ENCODE data around the gene MACROD2. TPM values are rescaled to one million over a fixed set of nuclear protein-coding genes. Genes with fewer than 3 reads are reported as not detected.

MACROD2 gene
- total and polyA plus RNA-seq, 2 experiments from 2014 or later = 2.8 to 4.3 TPM

DNA sequence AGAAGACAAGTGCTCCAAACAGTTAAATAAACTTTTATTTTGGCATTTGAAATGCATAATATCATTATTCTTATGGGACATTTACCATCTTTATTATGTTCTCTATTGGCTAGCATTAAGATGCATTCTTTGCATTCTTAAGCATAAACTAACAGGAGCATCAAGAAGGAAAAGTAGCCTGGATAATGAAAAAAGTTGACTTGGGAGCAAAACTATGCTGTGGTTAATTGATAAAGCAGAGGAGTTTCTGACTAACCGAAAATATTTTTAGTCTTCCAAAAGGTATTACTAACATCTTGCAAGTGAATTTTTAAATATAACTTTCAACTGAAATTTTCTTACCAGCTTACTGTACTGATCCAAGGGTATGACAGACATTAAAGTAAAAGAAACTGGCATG, 201.8 kb downstream of the MACROD2 start (continued):
- TF ChIP-seq EZH2phosphoT487 (IDR thresholded peaks at IDR 0.05; ENCODE audit: unreplicated experiment) = no peak
- TF ChIP-seq, protein P1, sequence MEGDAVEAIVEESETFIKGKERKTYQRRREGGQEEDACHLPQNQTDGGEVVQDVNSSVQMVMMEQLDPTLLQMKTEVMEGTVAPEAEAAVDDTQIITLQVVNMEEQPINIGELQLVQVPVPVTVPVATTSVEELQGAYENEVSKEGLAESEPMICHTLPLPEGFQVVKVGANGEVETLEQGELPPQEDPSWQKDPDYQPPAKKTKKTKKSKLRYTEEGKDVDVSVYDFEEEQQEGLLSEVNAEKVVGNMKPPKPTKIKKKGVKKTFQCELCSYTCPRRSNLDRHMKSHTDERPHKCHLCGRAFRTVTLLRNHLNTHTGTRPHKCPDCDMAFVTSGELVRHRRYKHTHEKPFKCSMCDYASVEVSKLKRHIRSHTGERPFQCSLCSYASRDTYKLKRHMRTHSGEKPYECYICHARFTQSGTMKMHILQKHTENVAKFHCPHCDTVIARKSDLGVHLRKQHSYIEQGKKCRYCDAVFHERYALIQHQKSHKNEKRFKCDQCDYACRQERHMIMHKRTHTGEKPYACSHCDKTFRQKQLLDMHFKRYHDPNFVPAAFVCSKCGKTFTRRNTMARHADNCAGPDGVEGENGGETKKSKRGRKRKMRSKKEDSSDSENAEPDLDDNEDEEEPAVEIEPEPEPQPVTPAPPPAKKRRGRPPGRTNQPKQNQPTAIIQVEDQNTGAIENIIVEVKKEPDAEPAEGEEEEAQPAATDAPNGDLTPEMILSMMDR (conservative IDR thresholded peaks at IDR 0.05; ENCODE audit: low read depth in 2 of 2) = no peak
- no peak for TF ChIP-seq POLR2AphosphoS5 (IDR thresholded peaks at IDR 0.05; ENCODE audit: low read depth)
- TF ChIP-seq NANOG (IDR thresholded peaks at IDR 0.05; ENCODE audit: borderline replicate concordance) = no peak

DNA sequence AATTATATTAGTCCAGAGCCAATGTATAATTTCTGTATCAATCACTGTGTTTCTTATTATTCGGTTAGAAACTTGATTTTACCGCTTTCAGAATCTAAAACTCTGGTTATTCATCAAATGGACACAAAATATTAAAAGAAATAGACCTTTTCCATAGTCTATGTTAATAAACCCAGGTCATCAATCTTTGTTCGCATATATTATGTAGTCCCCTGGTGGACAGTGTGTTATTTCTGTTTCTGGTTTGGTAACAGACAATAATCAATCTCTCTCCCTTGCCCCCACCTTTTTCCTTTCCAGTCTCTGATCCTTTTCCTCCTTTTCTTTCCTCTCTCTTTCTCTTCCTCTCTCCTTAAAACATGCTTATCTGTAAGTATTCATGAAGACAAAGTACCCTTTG, 203.1 kb downstream of the MACROD2 start:
- no peak overlapping the region for H3K27ac Mint-ChIP-seq
- H3K4me2 ChIP-seq = no peak overlapping the region
- H3K79me2 ChIP-seq (replicated peaks; ENCODE audit: insufficient read depth) = no peaks in the 10 kb centered on the region

More for the DNA sequence above, 203.1 kb downstream of the MACROD2 start:
- ATAC-seq (no peak), DNase-seq (ENCODE audit: low spot score) (no peak)
- H3K4me1 Mint-ChIP-seq = peaks cover 5% of the 10 kb centered on the region; the same call in 2 of the 3 replicates
- Histone ChIP-seq H3K36me3 (ENCODE audit: insufficient read depth) (no peaks in the 10 kb centered on the region; the same call in 1 of the 2 replicates), H3K27me3 (ENCODE audit: insufficient read depth) (no peaks in the 10 kb centered on the region), H3K9me2 (ENCODE audit: insufficient read depth) (no peaks in the 10 kb centered on the region), H2AFZ (no peak overlapping the region), H3F3A (replicated peaks; ENCODE audit: low read depth) (no peaks in the 10 kb centered on the region), H3K4me1 (ENCODE audit: insufficient read depth) (no peaks in the 10 kb centered on the region), H3K4me3 (no peak overlapping the region), H3K27ac (ENCODE audit: low read depth) (no peak overlapping the region), H4K20me1 (replicated peaks; ENCODE audit: insufficient read depth) (no peaks in the 10 kb centered on the region)
- TF ChIP-seq, protein P1 (conservative IDR thresholded peaks at IDR 0.05; ENCODE audit: low read depth in 2 of 2) = no peak
- TF ChIP-seq, protein P2, sequence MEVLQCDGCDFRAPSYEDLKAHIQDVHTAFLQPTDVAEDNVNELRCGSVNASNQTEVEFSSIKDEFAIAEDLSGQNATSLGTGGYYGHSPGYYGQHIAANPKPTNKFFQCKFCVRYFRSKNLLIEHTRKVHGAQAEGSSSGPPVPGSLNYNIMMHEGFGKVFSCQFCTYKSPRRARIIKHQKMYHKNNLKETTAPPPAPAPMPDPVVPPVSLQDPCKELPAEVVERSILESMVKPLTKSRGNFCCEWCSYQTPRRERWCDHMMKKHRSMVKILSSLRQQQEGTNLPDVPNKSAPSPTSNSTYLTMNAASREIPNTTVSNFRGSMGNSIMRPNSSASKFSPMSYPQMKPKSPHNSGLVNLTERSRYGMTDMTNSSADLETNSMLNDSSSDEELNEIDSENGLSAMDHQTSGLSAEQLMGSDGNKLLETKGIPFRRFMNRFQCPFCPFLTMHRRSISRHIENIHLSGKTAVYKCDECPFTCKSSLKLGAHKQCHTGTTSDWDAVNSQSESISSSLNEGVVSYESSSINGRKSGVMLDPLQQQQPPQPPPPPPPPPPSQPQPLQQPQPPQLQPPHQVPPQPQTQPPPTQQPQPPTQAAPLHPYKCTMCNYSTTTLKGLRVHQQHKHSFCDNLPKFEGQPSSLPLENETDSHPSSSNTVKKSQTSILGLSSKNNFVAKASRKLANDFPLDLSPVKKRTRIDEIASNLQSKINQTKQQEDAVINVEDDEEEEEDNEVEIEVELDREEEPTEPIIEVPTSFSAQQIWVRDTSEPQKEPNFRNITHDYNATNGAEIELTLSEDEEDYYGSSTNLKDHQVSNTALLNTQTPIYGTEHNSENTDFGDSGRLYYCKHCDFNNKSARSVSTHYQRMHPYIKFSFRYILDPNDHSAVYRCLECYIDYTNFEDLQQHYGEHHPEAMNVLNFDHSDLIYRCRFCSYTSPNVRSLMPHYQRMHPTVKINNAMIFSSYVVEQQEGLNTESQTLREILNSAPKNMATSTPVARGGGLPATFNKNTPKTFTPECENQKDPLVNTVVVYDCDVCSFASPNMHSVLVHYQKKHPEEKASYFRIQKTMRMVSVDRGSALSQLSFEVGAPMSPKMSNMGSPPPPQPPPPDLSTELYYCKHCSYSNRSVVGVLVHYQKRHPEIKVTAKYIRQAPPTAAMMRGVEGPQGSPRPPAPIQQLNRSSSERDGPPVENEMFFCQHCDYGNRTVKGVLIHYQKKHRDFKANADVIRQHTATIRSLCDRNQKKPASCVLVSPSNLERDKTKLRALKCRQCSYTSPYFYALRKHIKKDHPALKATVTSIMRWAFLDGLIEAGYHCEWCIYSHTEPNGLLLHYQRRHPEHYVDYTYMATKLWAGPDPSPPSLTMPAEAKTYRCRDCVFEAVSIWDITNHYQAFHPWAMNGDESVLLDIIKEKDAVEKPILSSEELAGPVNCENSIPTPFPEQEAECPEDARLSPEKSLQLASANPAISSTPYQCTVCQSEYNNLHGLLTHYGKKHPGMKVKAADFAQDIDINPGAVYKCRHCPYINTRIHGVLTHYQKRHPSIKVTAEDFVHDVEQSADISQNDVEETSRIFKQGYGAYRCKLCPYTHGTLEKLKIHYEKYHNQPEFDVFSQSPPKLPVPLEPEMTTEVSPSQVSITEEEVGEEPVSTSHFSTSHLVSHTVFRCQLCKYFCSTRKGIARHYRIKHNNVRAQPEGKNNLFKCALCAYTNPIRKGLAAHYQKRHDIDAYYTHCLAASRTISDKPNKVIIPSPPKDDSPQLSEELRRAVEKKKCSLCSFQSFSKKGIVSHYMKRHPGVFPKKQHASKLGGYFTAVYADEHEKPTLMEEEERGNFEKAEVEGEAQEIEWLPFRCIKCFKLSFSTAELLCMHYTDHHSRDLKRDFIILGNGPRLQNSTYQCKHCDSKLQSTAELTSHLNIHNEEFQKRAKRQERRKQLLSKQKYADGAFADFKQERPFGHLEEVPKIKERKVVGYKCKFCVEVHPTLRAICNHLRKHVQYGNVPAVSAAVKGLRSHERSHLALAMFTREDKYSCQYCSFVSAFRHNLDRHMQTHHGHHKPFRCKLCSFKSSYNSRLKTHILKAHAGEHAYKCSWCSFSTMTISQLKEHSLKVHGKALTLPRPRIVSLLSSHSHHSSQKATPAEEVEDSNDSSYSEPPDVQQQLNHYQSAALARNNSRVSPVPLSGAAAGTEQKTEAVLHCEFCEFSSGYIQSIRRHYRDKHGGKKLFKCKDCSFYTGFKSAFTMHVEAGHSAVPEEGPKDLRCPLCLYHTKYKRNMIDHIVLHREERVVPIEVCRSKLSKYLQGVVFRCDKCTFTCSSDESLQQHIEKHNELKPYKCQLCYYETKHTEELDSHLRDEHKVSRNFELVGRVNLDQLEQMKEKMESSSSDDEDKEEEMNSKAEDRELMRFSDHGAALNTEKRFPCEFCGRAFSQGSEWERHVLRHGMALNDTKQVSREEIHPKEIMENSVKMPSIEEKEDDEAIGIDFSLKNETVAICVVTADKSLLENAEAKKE (CRISPR knock-in tag; IDR thresholded peaks at IDR 0.05) = no peak
- TF ChIP-seq EZH2 (IDR thresholded peaks at IDR 0.05; ENCODE audit: low read depth, unreplicated experiment) (no peak), POLR2AphosphoS5 (IDR thresholded peaks at IDR 0.05; ENCODE audit: low read depth) (no peak), ZNF114 (CRISPR knock-in tag; IDR thresholded peaks at IDR 0.05) (no peak), NANOG (IDR thresholded peaks at IDR 0.05; ENCODE audit: borderline replicate concordance) (no peak), EZH2phosphoT487 (IDR thresholded peaks at IDR 0.05; ENCODE audit: unreplicated experiment) (no peak)
- TF ChIP-seq, protein P3, sequence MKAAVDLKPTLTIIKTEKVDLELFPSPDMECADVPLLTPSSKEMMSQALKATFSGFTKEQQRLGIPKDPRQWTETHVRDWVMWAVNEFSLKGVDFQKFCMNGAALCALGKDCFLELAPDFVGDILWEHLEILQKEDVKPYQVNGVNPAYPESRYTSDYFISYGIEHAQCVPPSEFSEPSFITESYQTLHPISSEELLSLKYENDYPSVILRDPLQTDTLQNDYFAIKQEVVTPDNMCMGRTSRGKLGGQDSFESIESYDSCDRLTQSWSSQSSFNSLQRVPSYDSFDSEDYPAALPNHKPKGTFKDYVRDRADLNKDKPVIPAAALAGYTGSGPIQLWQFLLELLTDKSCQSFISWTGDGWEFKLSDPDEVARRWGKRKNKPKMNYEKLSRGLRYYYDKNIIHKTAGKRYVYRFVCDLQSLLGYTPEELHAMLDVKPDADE (IDR thresholded peaks at IDR 0.05) = no peak
- TF ChIP-seq, protein P4, sequence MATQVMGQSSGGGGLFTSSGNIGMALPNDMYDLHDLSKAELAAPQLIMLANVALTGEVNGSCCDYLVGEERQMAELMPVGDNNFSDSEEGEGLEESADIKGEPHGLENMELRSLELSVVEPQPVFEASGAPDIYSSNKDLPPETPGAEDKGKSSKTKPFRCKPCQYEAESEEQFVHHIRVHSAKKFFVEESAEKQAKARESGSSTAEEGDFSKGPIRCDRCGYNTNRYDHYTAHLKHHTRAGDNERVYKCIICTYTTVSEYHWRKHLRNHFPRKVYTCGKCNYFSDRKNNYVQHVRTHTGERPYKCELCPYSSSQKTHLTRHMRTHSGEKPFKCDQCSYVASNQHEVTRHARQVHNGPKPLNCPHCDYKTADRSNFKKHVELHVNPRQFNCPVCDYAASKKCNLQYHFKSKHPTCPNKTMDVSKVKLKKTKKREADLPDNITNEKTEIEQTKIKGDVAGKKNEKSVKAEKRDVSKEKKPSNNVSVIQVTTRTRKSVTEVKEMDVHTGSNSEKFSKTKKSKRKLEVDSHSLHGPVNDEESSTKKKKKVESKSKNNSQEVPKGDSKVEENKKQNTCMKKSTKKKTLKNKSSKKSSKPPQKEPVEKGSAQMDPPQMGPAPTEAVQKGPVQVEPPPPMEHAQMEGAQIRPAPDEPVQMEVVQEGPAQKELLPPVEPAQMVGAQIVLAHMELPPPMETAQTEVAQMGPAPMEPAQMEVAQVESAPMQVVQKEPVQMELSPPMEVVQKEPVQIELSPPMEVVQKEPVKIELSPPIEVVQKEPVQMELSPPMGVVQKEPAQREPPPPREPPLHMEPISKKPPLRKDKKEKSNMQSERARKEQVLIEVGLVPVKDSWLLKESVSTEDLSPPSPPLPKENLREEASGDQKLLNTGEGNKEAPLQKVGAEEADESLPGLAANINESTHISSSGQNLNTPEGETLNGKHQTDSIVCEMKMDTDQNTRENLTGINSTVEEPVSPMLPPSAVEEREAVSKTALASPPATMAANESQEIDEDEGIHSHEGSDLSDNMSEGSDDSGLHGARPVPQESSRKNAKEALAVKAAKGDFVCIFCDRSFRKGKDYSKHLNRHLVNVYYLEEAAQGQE (IDR thresholded peaks at IDR 0.05; ENCODE audit: unreplicated experiment) = no peak
- H3K4me3 Mint-ChIP-seq = no peak overlapping the region
- H3K36me3 Mint-ChIP-seq (ENCODE audit: low read depth) = peaks cover 7% of the 10 kb centered on the region; the same call in 2 of the 3 replicates
- no peaks in the 10 kb centered on the region for H3K27me3 Mint-ChIP-seq (ENCODE audit: insufficient read depth, low read depth, poor library complexity)
- peaks cover 10% of the 10 kb centered on the region; the same call in 2 of the 3 replicates for H3K9me3 Mint-ChIP-seq

Measured in GM23338 (cell line).